NT2/D1 (cell line): ENCODE measurements around the gene GYS1.

Experiments used
- DNase-seq: peaks from one replicate; pipeline ENCODE4 v3.0.0-alpha.2; 2011; ENCODE audit warnings: low read depth, low spot score
- H3K27me3 ChIP-seq: 2 replicates; pipeline ENCODE4 v1.6.0; 2011; ENCODE audit warnings: mild to moderate bottlenecking; ENCODE audit not compliant: insufficient read length, insufficient read depth
- H3K36me3 ChIP-seq: 2 replicates; pipeline ENCODE4 v1.6.1; 2011; ENCODE audit warnings: mild to moderate bottlenecking, low read length, mixed read lengths; ENCODE audit not compliant: insufficient read depth, insufficient read length
- H3K4me1 ChIP-seq: 2 replicates; pipeline ENCODE4 v1.5.1; 2011; ENCODE audit not compliant: insufficient read depth, insufficient read length
- H3K4me3 ChIP-seq: 2 replicates; pipeline ENCODE4 v1.5.1; 2011; ENCODE audit warnings: low read depth; ENCODE audit not compliant: insufficient read length
- H3K9ac ChIP-seq: 2 replicates; pipeline ENCODE4 v1.6.0; 2011; ENCODE audit warnings: low read depth; ENCODE audit not compliant: insufficient read length
- H3K9me3 ChIP-seq: 2 replicates; pipeline ENCODE4 v1.5.1; 2011; ENCODE audit warnings: mild to moderate bottlenecking, low read length; ENCODE audit not compliant: insufficient read depth
- SUZ12 ChIP-seq: IDR thresholded peaks from 2 replicates; pipeline ENCODE4 v1.6.1; 2011; ENCODE audit not compliant: insufficient read length, insufficient read depth; ENCODE audit errors: extremely low read depth
- YY1 ChIP-seq: IDR thresholded peaks from 2 replicates; pipeline ENCODE4 v1.6.1; 2011; ENCODE audit not compliant: insufficient read length, insufficient read depth
- ZNF274 ChIP-seq: IDR thresholded peaks from 2 replicates; pipeline ENCODE4 v1.6.1; 2011; ENCODE audit warnings: mild to moderate bottlenecking, low read depth, low read length

Gene GYS1

DNA sequence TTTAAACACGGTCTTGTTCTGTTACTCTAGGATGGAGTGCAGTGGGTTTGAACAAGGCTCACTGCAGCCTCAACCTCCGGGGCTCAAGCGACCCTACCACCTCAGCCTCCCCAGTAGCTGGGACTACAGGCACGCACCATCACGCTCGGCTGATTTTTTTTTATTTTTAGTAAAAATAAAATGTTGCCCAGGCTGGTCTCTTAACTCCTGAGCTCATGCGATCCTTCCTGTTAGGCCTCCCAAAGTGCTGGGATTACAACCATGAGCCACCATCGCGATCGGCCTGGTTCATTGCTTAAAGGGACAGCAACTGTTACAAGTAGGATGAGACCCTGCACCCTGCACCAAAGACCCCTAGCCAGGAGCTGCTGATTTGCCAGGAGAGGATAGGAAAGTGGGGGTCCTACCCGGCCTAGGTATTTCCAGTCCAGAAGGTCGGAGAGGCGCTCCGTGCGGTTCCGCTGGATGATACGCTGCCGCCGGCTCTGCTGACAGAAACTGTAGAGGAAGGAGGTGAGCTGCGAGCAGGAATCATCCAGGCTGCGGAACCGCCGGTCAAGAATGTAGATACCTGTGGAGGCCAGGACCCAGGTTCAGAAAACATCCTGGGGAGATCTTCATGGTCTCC, 22.9 kb downstream of the GYS1 start:
- Histone ChIP-seq H3K36me3 (peaks cover 69% of the 10 kb centered on the region), H3K9ac (no peak overlapping the region), H3K9me3 (no peaks in the 10 kb centered on the region; the same call in 1 of the 2 replicates), H3K27me3 (no peaks in the 10 kb centered on the region), H3K4me3 (no peak overlapping the region), H3K4me1 (peaks cover 2% of the 10 kb centered on the region)
- no peak for DNase-seq
- TF ChIP-seq SUZ12, result no peak
- no peak for TF ChIP-seq ZNF274
- TF ChIP-seq YY1, result no peak

DNA sequence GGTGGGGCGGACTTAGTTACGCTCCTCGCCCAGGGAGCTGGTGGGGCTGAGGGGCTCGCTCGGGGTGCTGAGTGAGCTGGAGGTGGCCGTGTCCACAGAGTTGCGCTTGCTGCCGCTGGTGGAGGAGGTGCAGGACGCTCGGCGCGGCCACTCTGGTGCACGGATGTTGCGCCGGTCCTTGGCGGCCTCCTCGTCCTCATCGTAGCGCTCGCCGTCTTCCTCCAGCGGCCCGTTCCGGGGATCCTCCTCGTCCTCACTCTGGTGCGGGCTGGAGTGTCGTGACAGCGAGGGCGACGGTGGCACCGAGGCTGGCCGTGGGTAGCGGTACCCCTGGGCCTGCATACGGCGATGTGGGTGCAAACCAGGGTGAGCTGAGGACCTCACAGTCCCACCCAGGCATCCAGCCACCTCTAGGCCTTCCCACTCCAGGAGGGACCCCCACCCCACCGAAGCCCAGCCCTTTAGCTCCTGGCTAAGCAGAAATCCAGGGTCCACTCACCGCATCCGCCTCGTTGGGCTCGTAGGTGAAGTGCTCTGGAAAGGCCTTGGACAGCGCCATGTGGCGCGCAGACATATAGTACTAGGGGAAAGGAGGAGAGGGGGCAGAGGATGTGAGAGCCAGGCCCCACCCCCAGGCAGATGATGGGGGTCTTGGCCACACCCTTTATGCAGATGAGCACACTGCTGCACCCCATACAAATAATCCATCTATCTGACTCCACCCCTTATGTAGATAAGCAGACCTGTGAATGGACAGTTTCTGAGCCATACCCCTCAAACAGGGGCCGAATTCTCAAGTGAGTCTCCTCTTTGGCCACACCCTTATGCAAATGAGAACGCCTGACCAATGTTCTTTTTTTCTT, 23.6 kb downstream of the GYS1 start:
- Histone ChIP-seq H3K9ac (no peak overlapping the region), H3K4me3 (no peak overlapping the region), H3K36me3 (peaks cover 66% of the 10 kb centered on the region), H3K9me3 (no peaks in the 10 kb centered on the region; the same call in 1 of the 2 replicates), H3K4me1 (peaks cover 2% of the 10 kb centered on the region), H3K27me3 (no peaks in the 10 kb centered on the region)
- no peak for DNase-seq
- no peak for TF ChIP-seq YY1
- no peak for TF ChIP-seq ZNF274
- TF ChIP-seq SUZ12, result no peak

DNA sequence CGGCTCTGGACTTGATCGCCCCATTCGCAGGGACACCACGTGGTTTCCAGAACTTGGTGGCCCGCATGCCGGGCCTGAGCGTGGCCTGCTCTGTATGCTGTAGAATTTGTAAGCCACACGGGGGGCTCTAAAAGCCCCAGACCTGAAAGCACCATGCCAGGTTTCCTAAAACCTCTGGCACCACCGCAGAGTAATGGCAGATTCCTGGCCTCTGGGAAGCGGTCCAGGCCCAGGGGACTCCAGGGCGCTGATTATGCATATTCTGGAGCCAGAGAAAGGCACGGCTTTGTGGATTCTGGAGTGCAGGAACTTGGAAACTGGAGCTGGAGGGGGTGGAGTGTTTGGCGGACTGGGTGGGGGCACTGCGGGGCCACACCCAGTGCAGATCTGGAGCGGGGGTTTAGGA, 24.3 kb downstream of the GYS1 start:
- H3K9ac ChIP-seq, result no peak overlapping the region
- H3K27me3 ChIP-seq, result no peaks in the 10 kb centered on the region
- peaks cover 2% of the 10 kb centered on the region for H3K4me1 ChIP-seq
- no peak overlapping the region for H3K4me3 ChIP-seq
- H3K36me3 ChIP-seq, result peaks cover 59% of the 10 kb centered on the region
- no peak for TF ChIP-seq YY1
- no peak for TF ChIP-seq SUZ12
- no peak for TF ChIP-seq ZNF274
- no peak for DNase-seq
- H3K9me3 ChIP-seq, result no peaks in the 10 kb centered on the region; the same call in 1 of the 2 replicates

DNA sequence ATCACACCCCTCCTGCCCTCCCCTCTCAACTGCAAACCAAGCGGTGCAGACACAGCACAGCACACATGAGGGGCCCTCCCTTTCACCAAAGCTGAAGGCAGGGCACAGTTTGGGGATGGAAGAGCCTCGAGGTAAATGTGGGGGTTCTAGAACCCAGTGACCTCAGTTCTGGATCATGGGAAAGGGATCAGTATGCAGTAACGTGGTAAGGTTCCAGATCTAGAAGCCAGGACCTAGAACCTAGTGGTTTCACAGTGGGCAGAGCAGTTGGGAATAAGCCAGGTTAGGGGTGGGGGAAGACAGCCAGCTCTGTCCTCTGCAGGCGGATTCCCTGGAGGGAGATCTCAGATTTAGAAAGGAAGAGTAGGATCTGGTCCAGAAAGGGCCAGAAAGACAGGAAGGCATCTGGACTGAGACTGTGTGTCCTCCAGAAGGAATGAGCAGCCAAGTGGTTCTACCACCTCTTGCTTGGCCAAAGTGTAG, 24.9 kb downstream of the GYS1 start:
- Histone ChIP-seq H3K9me3 (no peaks in the 10 kb centered on the region; the same call in 1 of the 2 replicates), H3K4me3 (no peak overlapping the region), H3K36me3 (peaks cover 56% of the 10 kb centered on the region), H3K27me3 (no peaks in the 10 kb centered on the region), H3K4me1 (peaks cover 2% of the 10 kb centered on the region), H3K9ac (no peak overlapping the region)
- TF ChIP-seq YY1, result no peak
- TF ChIP-seq SUZ12, result no peak
- no peak for TF ChIP-seq ZNF274
- DNase-seq, result no peak

DNA sequence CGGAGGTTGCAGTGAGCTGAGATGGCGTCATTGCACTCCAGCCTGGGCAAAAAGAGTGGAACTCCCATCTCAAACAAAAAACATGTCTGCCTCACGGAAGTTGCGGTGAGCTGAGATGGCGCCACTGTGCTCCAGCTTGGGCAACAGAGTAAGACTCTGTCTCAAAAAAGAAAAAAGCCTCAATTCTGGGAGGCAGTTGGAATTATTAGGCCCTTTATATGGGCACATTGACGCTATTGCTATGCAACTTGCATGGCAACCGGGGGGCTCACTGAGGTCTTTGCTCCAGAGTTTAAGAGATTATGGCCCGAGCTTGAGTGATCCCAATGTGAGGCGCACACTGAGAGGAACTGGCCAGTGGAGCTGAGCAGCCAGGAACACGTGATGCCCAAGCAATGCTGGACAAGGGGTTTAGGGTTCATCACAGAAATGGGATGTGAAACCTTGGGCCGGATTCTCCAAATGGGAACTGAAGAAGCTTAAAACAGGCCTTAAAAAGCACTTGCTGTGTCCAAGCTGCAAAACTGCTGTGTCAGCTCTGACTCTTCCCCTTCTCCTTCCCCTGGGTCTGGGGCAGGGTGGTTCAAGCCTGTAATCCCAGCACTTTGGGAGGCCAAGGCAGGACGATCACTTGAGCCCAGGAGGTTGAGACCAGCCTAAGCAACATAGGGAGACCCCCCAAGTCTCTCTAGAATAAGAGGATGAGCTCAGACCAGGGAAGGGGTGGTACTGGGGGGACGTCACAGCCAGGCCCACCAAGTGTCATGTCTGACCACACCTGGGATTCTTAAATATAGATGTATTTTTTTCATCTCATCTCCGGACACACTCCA, 25.5 kb downstream of the GYS1 start:
- H3K36me3 ChIP-seq, result peaks cover 51% of the 10 kb centered on the region
- no peak for TF ChIP-seq YY1
- no peak for TF ChIP-seq SUZ12
- TF ChIP-seq ZNF274, result no peak
- no peak for DNase-seq
- H3K9ac ChIP-seq, result no peak overlapping the region
- H3K4me1 ChIP-seq, result peaks cover 2% of the 10 kb centered on the region
- no peaks in the 10 kb centered on the region; the same call in 1 of the 2 replicates for H3K9me3 ChIP-seq
- H3K4me3 ChIP-seq, result peak overlapping the region; percentile 1
- no peaks in the 10 kb centered on the region for H3K27me3 ChIP-seq

DNA sequence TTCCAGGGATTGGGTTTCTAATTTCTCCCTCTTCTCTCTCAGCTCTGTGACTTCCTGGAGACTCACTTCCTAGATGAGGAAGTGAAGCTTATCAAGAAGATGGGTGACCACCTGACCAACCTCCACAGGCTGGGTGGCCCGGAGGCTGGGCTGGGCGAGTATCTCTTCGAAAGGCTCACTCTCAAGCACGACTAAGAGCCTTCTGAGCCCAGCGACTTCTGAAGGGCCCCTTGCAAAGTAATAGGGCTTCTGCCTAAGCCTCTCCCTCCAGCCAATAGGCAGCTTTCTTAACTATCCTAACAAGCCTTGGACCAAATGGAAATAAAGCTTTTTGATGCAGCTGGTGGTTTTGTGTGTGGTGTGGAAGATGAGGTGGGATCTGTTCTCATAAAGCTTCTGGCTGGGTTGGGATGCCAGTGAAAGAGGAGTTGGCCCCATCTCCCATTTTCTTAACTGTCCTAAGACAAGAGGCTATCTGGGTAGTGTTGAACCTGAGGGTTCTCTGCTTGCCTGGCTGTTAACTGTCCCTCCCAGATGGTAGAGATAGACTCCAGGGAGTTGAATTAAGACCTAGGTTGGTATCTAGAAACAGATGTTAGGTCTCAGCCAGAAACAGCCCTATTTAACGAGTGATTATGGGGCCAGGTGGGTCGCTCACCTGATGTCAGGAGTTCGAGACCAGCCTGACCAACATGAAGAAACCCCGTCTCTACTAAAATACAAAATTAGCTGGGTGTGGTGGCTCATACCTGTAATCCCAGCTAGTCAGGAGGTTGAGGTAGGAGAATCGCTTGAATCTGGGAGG, 26.4 kb downstream of the GYS1 start:
- no peak for DNase-seq
- H3K27me3 ChIP-seq, result no peaks in the 10 kb centered on the region
- peak overlapping the region; percentile 94 for H3K9ac ChIP-seq
- H3K4me3 ChIP-seq, result peak overlapping the region; percentile 83
- TF ChIP-seq SUZ12 (no peak), YY1 (no peak), ZNF274 (no peak)
- H3K9me3 ChIP-seq, result no peaks in the 10 kb centered on the region; the same call in 1 of the 2 replicates
- peaks cover 2% of the 10 kb centered on the region for H3K4me1 ChIP-seq
- peaks cover 51% of the 10 kb centered on the region for H3K36me3 ChIP-seq
